ENCODE measurements around the gene MYO5A.
"Not testable (repeated sequence)": the region's sequence is repeated elsewhere in the genome, so short reads cannot be mapped to it uniquely, and the experiment has no call there.

MYO5A gene

GRCh38 chr15:52428297-52428696, 100.4 kb downstream of the MYO5A start:
- H3K9me3 ChIP-seq (ENCODE audit: control insufficient read depth in 5 of 5, low read length in 5 of 5): no peaks in the 10 kb centered on the region
- H3K27me3 ChIP-seq (ENCODE audit: control insufficient read depth in 5 of 5, insufficient read depth in 4 of 5, low read length in 5 of 5): no peaks in the 10 kb centered on the region
- no peak overlapping the region for H3K9ac ChIP-seq (ENCODE audit: low read length in 5 of 5)
- no peak overlapping the region for H3K4me3 ChIP-seq (ENCODE audit: low read depth in 1 of 5, low read length in 5 of 5)
- no peak overlapping the region for H3K27ac ChIP-seq (ENCODE audit: low read depth, low read length)
- H3K36me3 ChIP-seq (ENCODE audit: control insufficient read depth in 5 of 5, insufficient read depth in 5 of 5, low read length in 5 of 5): peaks cover 2 to 3% (median 2%) of the 10 kb centered on the region in 5 donors
- peaks cover 0 to 18% (median 11%) of the 10 kb centered on the region in 5 donors for H3K4me1 ChIP-seq (ENCODE audit: control insufficient read depth in 5 of 5, insufficient read depth in 5 of 5, low read length in 5 of 5)

GRCh38 chr15:52427804-52428203, 100.9 kb downstream of the MYO5A start:
- no peaks in the 10 kb centered on the region for H3K27me3 ChIP-seq (ENCODE audit: control insufficient read depth in 5 of 5, insufficient read depth in 4 of 5, low read length in 5 of 5)
- peaks cover 2 to 3% (median 2%) of the 10 kb centered on the region in 5 donors for H3K36me3 ChIP-seq (ENCODE audit: control insufficient read depth in 5 of 5, insufficient read depth in 5 of 5, low read length in 5 of 5)
- H3K4me1 ChIP-seq (ENCODE audit: control insufficient read depth in 5 of 5, insufficient read depth in 5 of 5, low read length in 5 of 5): peaks cover 0 to 18% (median 11%) of the 10 kb centered on the region in 5 donors
- H3K4me3 ChIP-seq (ENCODE audit: low read depth in 1 of 5, low read length in 5 of 5): no peak overlapping the region
- no peak overlapping the region for H3K27ac ChIP-seq (ENCODE audit: low read depth, low read length)
- H3K9ac ChIP-seq (ENCODE audit: low read length in 5 of 5): no peak overlapping the region
- H3K9me3 ChIP-seq (ENCODE audit: control insufficient read depth in 5 of 5, low read length in 5 of 5): no peaks in the 10 kb centered on the region

- Histone ChIP-seq H3K27me3 (ENCODE audit: control insufficient read depth in 5 of 5, insufficient read depth in 4 of 5, low read length in 5 of 5) (no peaks in the 10 kb centered on the region), H3K27ac (ENCODE audit: low read depth, low read length) (no peak overlapping the region), H3K4me1 (ENCODE audit: control insufficient read depth in 5 of 5, insufficient read depth in 5 of 5, low read length in 5 of 5) (peaks cover 0 to 18% (median 11%) of the 10 kb centered on the region in 5 donors), H3K36me3 (ENCODE audit: control insufficient read depth in 5 of 5, insufficient read depth in 5 of 5, low read length in 5 of 5) (peaks cover 2 to 3% (median 2%) of the 10 kb centered on the region in 5 donors), H3K9ac (ENCODE audit: low read length in 5 of 5) (no peak overlapping the region), H3K4me3 (ENCODE audit: low read depth in 1 of 5, low read length in 5 of 5) (no peak overlapping the region), H3K9me3 (ENCODE audit: control insufficient read depth in 5 of 5, low read length in 5 of 5) (no peaks in the 10 kb centered on the region)
Measured at GRCh38 chr15:52424856-52425431, 103.7 kb downstream of the MYO5A start.

GRCh38 chr15:52423852-52424251, 104.8 kb downstream of the MYO5A start:
- peaks cover 0 to 18% (median 11%) of the 10 kb centered on the region in 5 donors for H3K4me1 ChIP-seq (ENCODE audit: control insufficient read depth in 5 of 5, insufficient read depth in 5 of 5, low read length in 5 of 5)
- H3K27me3 ChIP-seq (ENCODE audit: control insufficient read depth in 5 of 5, insufficient read depth in 4 of 5, low read length in 5 of 5): no peaks in the 10 kb centered on the region
- no peak overlapping the region for H3K27ac ChIP-seq (ENCODE audit: low read depth, low read length)

GRCh38 chr15:52422001-52422400, 106.7 kb downstream of the MYO5A start:
- peaks cover 0 to 11% (median 0%) of the 10 kb centered on the region in 5 donors for H3K4me1 ChIP-seq (ENCODE audit: control insufficient read depth in 5 of 5, insufficient read depth in 5 of 5, low read length in 5 of 5)

More at GRCh38 chr15:52423852-52424251, 104.8 kb downstream of the MYO5A start:
- peaks cover 2 to 3% (median 2%) of the 10 kb centered on the region in 5 donors for H3K36me3 ChIP-seq (ENCODE audit: control insufficient read depth in 5 of 5, insufficient read depth in 5 of 5, low read length in 5 of 5)
- no peak overlapping the region for H3K9ac ChIP-seq (ENCODE audit: low read length in 5 of 5)
- H3K4me3 ChIP-seq (ENCODE audit: low read depth in 1 of 5, low read length in 5 of 5): no peak overlapping the region
- H3K9me3 ChIP-seq (ENCODE audit: control insufficient read depth in 5 of 5, low read length in 5 of 5): no peaks in the 10 kb centered on the region

GRCh38 chr15:52421029-52421428, 107.7 kb downstream of the MYO5A start:
- Histone ChIP-seq H3K27me3 (ENCODE audit: control insufficient read depth in 5 of 5, insufficient read depth in 4 of 5, low read length in 5 of 5) (no peaks in the 10 kb centered on the region), H3K4me3 (ENCODE audit: low read depth in 1 of 5, low read length in 5 of 5) (no peak overlapping the region), H3K9me3 (ENCODE audit: control insufficient read depth in 5 of 5, low read length in 5 of 5) (no peaks in the 10 kb centered on the region), H3K27ac (ENCODE audit: low read depth, low read length) (no peak overlapping the region), H3K9ac (ENCODE audit: low read length in 5 of 5) (no peak overlapping the region), H3K4me1 (ENCODE audit: control insufficient read depth in 5 of 5, insufficient read depth in 5 of 5, low read length in 5 of 5) (peaks cover 0 to 11% (median 0%) of the 10 kb centered on the region in 5 donors), H3K36me3 (ENCODE audit: control insufficient read depth in 5 of 5, insufficient read depth in 5 of 5, low read length in 5 of 5) (peaks cover 0 to 4% (median 2%) of the 10 kb centered on the region in 5 donors)

More at GRCh38 chr15:52422001-52422400, 106.7 kb downstream of the MYO5A start:
- Histone ChIP-seq H3K36me3 (ENCODE audit: control insufficient read depth in 5 of 5, insufficient read depth in 5 of 5, low read length in 5 of 5) (peaks cover 0 to 2% (median 2%) of the 10 kb centered on the region in 5 donors), H3K27ac (ENCODE audit: low read depth, low read length) (no peak overlapping the region), H3K27me3 (ENCODE audit: control insufficient read depth in 5 of 5, insufficient read depth in 4 of 5, low read length in 5 of 5) (no peaks in the 10 kb centered on the region), H3K9ac (ENCODE audit: low read length in 5 of 5) (no peak overlapping the region), H3K4me3 (ENCODE audit: low read depth in 1 of 5, low read length in 5 of 5) (no peak overlapping the region), H3K9me3 (ENCODE audit: control insufficient read depth in 5 of 5, low read length in 5 of 5) (no peaks in the 10 kb centered on the region)

GRCh38 chr15:52419494-52419893, 109.2 kb downstream of the MYO5A start:
- H3K27ac ChIP-seq (ENCODE audit: low read depth, low read length): no peak overlapping the region
- H3K36me3 ChIP-seq (ENCODE audit: control insufficient read depth in 5 of 5, insufficient read depth in 5 of 5, low read length in 5 of 5): peaks cover 0 to 8% (median 5%) of the 10 kb centered on the region in 5 donors
- no peak overlapping the region for H3K9ac ChIP-seq (ENCODE audit: low read length in 5 of 5)
- H3K27me3 ChIP-seq (ENCODE audit: control insufficient read depth in 5 of 5, insufficient read depth in 4 of 5, low read length in 5 of 5): no peaks in the 10 kb centered on the region
- H3K4me3 ChIP-seq (ENCODE audit: low read depth in 1 of 5, low read length in 5 of 5): no peak overlapping the region
- no peaks in the 10 kb centered on the region for H3K9me3 ChIP-seq (ENCODE audit: control insufficient read depth in 5 of 5, low read length in 5 of 5)
- H3K4me1 ChIP-seq (ENCODE audit: control insufficient read depth in 5 of 5, insufficient read depth in 5 of 5, low read length in 5 of 5): peaks cover 0 to 11% (median 0%) of the 10 kb centered on the region in 5 donors

GRCh38 chr15:52417957-52418356, 110.7 kb downstream of the MYO5A start:
- Histone ChIP-seq H3K9ac (ENCODE audit: low read length in 5 of 5) (no peak overlapping the region), H3K27me3 (ENCODE audit: control insufficient read depth in 5 of 5, insufficient read depth in 4 of 5, low read length in 5 of 5) (no peaks in the 10 kb centered on the region), H3K27ac (ENCODE audit: low read depth, low read length) (no peak overlapping the region), H3K4me3 (ENCODE audit: low read depth in 1 of 5, low read length in 5 of 5) (no peak overlapping the region), H3K36me3 (ENCODE audit: control insufficient read depth in 5 of 5, insufficient read depth in 5 of 5, low read length in 5 of 5) (peaks cover 3 to 11% (median 9%) of the 10 kb centered on the region in 5 donors), H3K4me1 (ENCODE audit: control insufficient read depth in 5 of 5, insufficient read depth in 5 of 5, low read length in 5 of 5) (no peaks in the 10 kb centered on the region), H3K9me3 (ENCODE audit: control insufficient read depth in 5 of 5, low read length in 5 of 5) (no peaks in the 10 kb centered on the region)

- Histone ChIP-seq H3K27ac (ENCODE audit: low read depth, low read length) (no peak overlapping the region), H3K4me3 (ENCODE audit: low read depth in 1 of 5, low read length in 5 of 5) (no peak overlapping the region), H3K9ac (ENCODE audit: low read length in 5 of 5) (no peak overlapping the region), H3K36me3 (ENCODE audit: control insufficient read depth in 5 of 5, insufficient read depth in 5 of 5, low read length in 5 of 5) (peaks cover 3 to 11% (median 9%) of the 10 kb centered on the region in 5 donors), H3K4me1 (ENCODE audit: control insufficient read depth in 5 of 5, insufficient read depth in 5 of 5, low read length in 5 of 5) (no peaks in the 10 kb centered on the region), H3K27me3 (ENCODE audit: control insufficient read depth in 5 of 5, insufficient read depth in 4 of 5, low read length in 5 of 5) (no peaks in the 10 kb centered on the region), H3K9me3 (ENCODE audit: control insufficient read depth in 5 of 5, low read length in 5 of 5) (no peaks in the 10 kb centered on the region)
Measured at GRCh38 chr15:52417521-52417920, 111.2 kb downstream of the MYO5A start.

- not testable (repeated sequence) for H3K9ac ChIP-seq (ENCODE audit: low read length in 5 of 5); H3K9me3 ChIP-seq (ENCODE audit: control insufficient read depth in 5 of 5, low read length in 5 of 5); H3K4me3 ChIP-seq (ENCODE audit: low read depth in 1 of 5, low read length in 5 of 5); H3K4me1 ChIP-seq (ENCODE audit: control insufficient read depth in 5 of 5, insufficient read depth in 5 of 5, low read length in 5 of 5); H3K27ac ChIP-seq (ENCODE audit: low read depth, low read length); H3K27me3 ChIP-seq (ENCODE audit: control insufficient read depth in 5 of 5, insufficient read depth in 4 of 5, low read length in 5 of 5)
- peaks cover 3 to 11% (median 9%) of the 10 kb centered on the region in 5 donors for H3K36me3 ChIP-seq (ENCODE audit: control insufficient read depth in 5 of 5, insufficient read depth in 5 of 5, low read length in 5 of 5)
Measured at GRCh38 chr15:52416566-52416965, 112.1 kb downstream of the MYO5A start.

Measured in subcutaneous abdominal adipose tissue (tissue), 5 donors.